Measurements from ENCODE around the gene BRD4. TPM values are rescaled to one million over a fixed set of nuclear protein-coding genes. Genes with fewer than 3 reads are reported as not detected.

Gene BRD4
- total RNA-seq, 1 experiment from 2014 or later = 144 TPM

DNA sequence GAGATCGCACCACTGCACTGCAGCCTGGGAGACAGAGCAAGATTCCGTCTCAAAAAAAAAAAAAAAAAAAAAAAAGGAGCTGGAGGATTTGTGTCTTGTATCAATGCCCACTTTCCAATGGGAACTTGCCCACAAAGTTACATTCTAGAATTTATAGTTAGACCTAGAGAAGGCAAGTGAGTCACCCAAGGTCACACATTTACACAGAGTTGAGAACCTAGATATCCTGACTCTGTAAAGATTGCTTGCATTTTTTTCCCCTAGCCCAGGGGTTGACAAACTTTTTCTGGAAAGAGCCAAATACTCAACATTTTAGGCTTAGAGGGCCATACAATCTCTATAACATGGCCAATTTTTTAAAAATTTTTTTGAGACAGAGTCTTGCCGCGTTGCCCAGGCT is 7.7 kb upstream of the BRD4 start:
- Histone ChIP-seq H3K79me2 (ENCODE audit: insufficient read depth, low read length) (no peaks in the 10 kb centered on the region), H2BK5ac (ENCODE audit: insufficient read length, low read length) (no peak overlapping the region), H2BK12ac (ENCODE audit: insufficient read length, low read depth, low read length) (no peak overlapping the region), H3K14ac (ENCODE audit: insufficient read depth, low read length) (no peak overlapping the region), H4K91ac (ENCODE audit: insufficient read length, low read depth, low read length) (no peak overlapping the region), H3K27ac (ENCODE audit: insufficient read length, low read depth, low read length) (no peak overlapping the region), H3K4me2 (ENCODE audit: insufficient read depth, insufficient read length, low read length) (no peak overlapping the region), H2AFZ (ENCODE audit: low read length) (no peak overlapping the region), H3K56ac (ENCODE audit: insufficient read length, low read depth, low read length) (no peak overlapping the region), H3K4ac (ENCODE audit: low read depth, low read length) (no peak overlapping the region), H3K23me2 (ENCODE audit: insufficient read length, low read depth, low read length, poor library complexity, severe bottlenecking) (no peaks in the 10 kb centered on the region), H2BK120ac (ENCODE audit: low read depth, low read length, poor library complexity, severe bottlenecking) (no peak overlapping the region), H4K8ac (replicated peaks; ENCODE audit: insufficient read length, low read depth, low read length) (no peak overlapping the region), H2AK5ac (ENCODE audit: insufficient read length, low read length) (no peak overlapping the region), H3K9ac (ENCODE audit: extremely low read depth, insufficient read length, low read length) (no peak overlapping the region), H3K27me3 (ENCODE audit: insufficient read depth, low read length) (no peaks in the 10 kb centered on the region), H4K5ac (ENCODE audit: insufficient read length, low read depth, low read length) (no peak overlapping the region), H2BK15ac (ENCODE audit: low read depth, low read length) (no peak overlapping the region), H3K9me3 (ENCODE audit: control insufficient read depth, low read depth, low read length) (no peaks in the 10 kb centered on the region), H3K79me1 (ENCODE audit: insufficient read depth, low read depth, low read length, poor library complexity, severe bottlenecking) (no peaks in the 10 kb centered on the region), H3K4me1 (ENCODE audit: insufficient read depth, low read length) (no peaks in the 10 kb centered on the region), H3K23ac (ENCODE audit: insufficient read length, low read depth, low read length) (no peak overlapping the region), H4K20me1 (ENCODE audit: control insufficient read depth, insufficient read depth, insufficient read length) (no peaks in the 10 kb centered on the region), H3T11ph (ENCODE audit: low read length) (no peak overlapping the region), H3K18ac (ENCODE audit: insufficient read length, low read depth, low read length) (no peak overlapping the region), H2BK20ac (ENCODE audit: low read depth, low read length, poor library complexity, severe bottlenecking) (no peak overlapping the region)
- H3K27ac Mint-ChIP-seq = no peak overlapping the region
- no peak overlapping the region for H3K4me3 Mint-ChIP-seq
- no CpG with 5 or more reads among the region's 4 CpGs for WGBS (ENCODE audit: extremely low coverage, insufficient read length, low lambda C conversion rate)
- H3K9me3 Mint-ChIP-seq = no peaks in the 10 kb centered on the region
- no peaks in the 10 kb centered on the region for H3K4me1 Mint-ChIP-seq
- H3K36me3 Mint-ChIP-seq (ENCODE audit: insufficient read depth in 1 of 3, low read depth in 3 of 3) = peaks cover 0 to 20% (median 15%) of the 10 kb centered on the region in 3 experiments; a peak in 5 of 7 replicates
- TF ChIP-seq, protein P1, sequence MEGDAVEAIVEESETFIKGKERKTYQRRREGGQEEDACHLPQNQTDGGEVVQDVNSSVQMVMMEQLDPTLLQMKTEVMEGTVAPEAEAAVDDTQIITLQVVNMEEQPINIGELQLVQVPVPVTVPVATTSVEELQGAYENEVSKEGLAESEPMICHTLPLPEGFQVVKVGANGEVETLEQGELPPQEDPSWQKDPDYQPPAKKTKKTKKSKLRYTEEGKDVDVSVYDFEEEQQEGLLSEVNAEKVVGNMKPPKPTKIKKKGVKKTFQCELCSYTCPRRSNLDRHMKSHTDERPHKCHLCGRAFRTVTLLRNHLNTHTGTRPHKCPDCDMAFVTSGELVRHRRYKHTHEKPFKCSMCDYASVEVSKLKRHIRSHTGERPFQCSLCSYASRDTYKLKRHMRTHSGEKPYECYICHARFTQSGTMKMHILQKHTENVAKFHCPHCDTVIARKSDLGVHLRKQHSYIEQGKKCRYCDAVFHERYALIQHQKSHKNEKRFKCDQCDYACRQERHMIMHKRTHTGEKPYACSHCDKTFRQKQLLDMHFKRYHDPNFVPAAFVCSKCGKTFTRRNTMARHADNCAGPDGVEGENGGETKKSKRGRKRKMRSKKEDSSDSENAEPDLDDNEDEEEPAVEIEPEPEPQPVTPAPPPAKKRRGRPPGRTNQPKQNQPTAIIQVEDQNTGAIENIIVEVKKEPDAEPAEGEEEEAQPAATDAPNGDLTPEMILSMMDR (conservative IDR thresholded peaks at IDR 0.05) = no peak
- H3K27me3 Mint-ChIP-seq (ENCODE audit: low read depth) = no peaks in the 10 kb centered on the region
- DNase-seq = no peak
